GM23338 (cell line): Measurements from ENCODE around the gene TEDC1. TPM values are rescaled to one million over a fixed set of nuclear protein-coding genes. Genes with fewer than 3 reads are reported as not detected.

Source experiments
- ATAC-seq: fragments of 200-7000 bp; cut with Tn5 transposase; 3 replicates; pipeline ENCODE4 v1.9.1; 2020
- DNase-seq: peaks from one replicate; pipeline ENCODE4 v3.0.0-alpha.2; 2015; ENCODE audit warnings: low spot score
- H2AFZ ChIP-seq: fragments of 200-600 bp; sonication (generic); 2 replicates; pipeline ENCODE4 v1.8.0; 2016; ENCODE audit warnings: antibody characterized with exemption, mild to moderate bottlenecking, moderate library complexity
- H3F3A ChIP-seq: fragments of 200-600 bp; sonication (generic); replicated peaks from 2 replicates; pipeline ENCODE4 v1.8.0; 2017; ENCODE audit warnings: antibody characterized with exemption, mixed run types, low read depth
- H3K27ac ChIP-seq: fragments of 200-600 bp; sonication (generic); 2 replicates; pipeline ENCODE4 v1.6.1; 2016; ENCODE audit warnings: low read depth
- H3K27me3 ChIP-seq: fragments of 200-600 bp; sonication (generic); 2 replicates; pipeline ENCODE4 v1.8.0; 2016; ENCODE audit warnings: mild to moderate bottlenecking, mixed run types, moderate library complexity; ENCODE audit not compliant: insufficient read depth
- H3K36me3 ChIP-seq: fragments of 200-600 bp; sonication (generic); 2 replicates; pipeline ENCODE4 v1.8.0; 2016; ENCODE audit warnings: mild to moderate bottlenecking; ENCODE audit not compliant: insufficient read depth
- H3K4me1 ChIP-seq: fragments of 200-600 bp; sonication (generic); 2 replicates; pipeline ENCODE4 v1.8.0; 2016; ENCODE audit warnings: mild to moderate bottlenecking, moderate library complexity; ENCODE audit not compliant: insufficient read depth
- H3K4me2 ChIP-seq: fragments of 200-600 bp; sonication (generic); 2 replicates; pipeline ENCODE4 v1.7.1; 2017; ENCODE audit warnings: mixed run types
- H3K4me3 ChIP-seq: fragments of 200-600 bp; sonication (generic); 2 replicates; pipeline ENCODE4 v1.6.1; 2016; ENCODE audit warnings: mixed run types
- H3K79me2 ChIP-seq: fragments of 200-600 bp; sonication (generic); replicated peaks from 2 replicates; pipeline ENCODE4 v1.8.0; 2017; ENCODE audit warnings: mild to moderate bottlenecking; ENCODE audit not compliant: insufficient read depth
- H3K9me2 ChIP-seq: fragments of 200-600 bp; sonication (generic); 2 replicates; pipeline ENCODE4 v1.8.0; 2017; ENCODE audit not compliant: insufficient read depth
- H4K20me1 ChIP-seq: fragments of 200-600 bp; sonication (generic); replicated peaks from 2 replicates; pipeline ENCODE4 v1.8.0; 2017; ENCODE audit warnings: mild to moderate bottlenecking; ENCODE audit not compliant: insufficient read depth
- H3K27ac Mint-ChIP-seq: 2 replicates; pipeline ENCODE4 v1.8.0; 2020; ENCODE audit warnings: inconsistent platforms, mild to moderate bottlenecking, moderate library complexity, mixed read lengths
- H3K27me3 Mint-ChIP-seq: 3 replicates; pipeline ENCODE4 v1.8.0; 2022; ENCODE audit warnings: low read depth, mild to moderate bottlenecking, moderate library complexity, mixed read lengths, inconsistent platforms; ENCODE audit not compliant: insufficient read depth, poor library complexity
- H3K36me3 Mint-ChIP-seq: 3 replicates; pipeline ENCODE4 v1.8.0; 2021; ENCODE audit warnings: low read depth, mild to moderate bottlenecking, inconsistent platforms, moderate library complexity, mixed read lengths
- H3K4me1 Mint-ChIP-seq: 3 replicates; pipeline ENCODE4 v1.8.0; 2020; ENCODE audit warnings: mild to moderate bottlenecking, inconsistent platforms, mixed read lengths
- H3K4me3 Mint-ChIP-seq: 3 replicates; pipeline ENCODE4 v1.8.0; 2021; ENCODE audit warnings: moderate library complexity, mild to moderate bottlenecking, inconsistent platforms, mixed read lengths
- H3K9me3 Mint-ChIP-seq: 3 replicates; pipeline ENCODE4 v1.8.0; 2020; ENCODE audit warnings: moderate library complexity, mild to moderate bottlenecking, inconsistent platforms, mixed read lengths
- CREB1 ChIP-seq: fragments of 250-450 bp; sonication (Bioruptor Pico); IDR thresholded peaks from 2 replicates; pipeline ENCODE4 v1.5.0; 2020; ENCODE audit warnings: low read depth, mild to moderate bottlenecking, moderate library complexity
- CTCF ChIP-seq, 2 experiments: fragments of 200-600 bp in 1 of 2; sonication (generic) in 1 of 2; conservative IDR thresholded peaks; 2 replicates each; pipeline versions ENCODE4 v1.5.1 to v1.6.1; 2016 to 2017; ENCODE audit warnings: antibody characterized with exemption in 2 of 2, low read depth in 2 of 2, mild to moderate bottlenecking in 2 of 2, moderate library complexity in 1 of 2
- ETS1 ChIP-seq: IDR thresholded peaks from 2 replicates; pipeline ENCODE4 v1.6.1; 2016; ENCODE audit warnings: antibody characterized with exemption
- EZH2 ChIP-seq: fragments of 200-600 bp; sonication (generic); IDR thresholded peaks from one replicate; pipeline ENCODE4 v1.8.0; 2017; ENCODE audit warnings: antibody characterized with exemption, mild to moderate bottlenecking, low read depth; ENCODE audit not compliant: unreplicated experiment
- EZH2phosphoT487 ChIP-seq: fragments of 200-600 bp; sonication (generic); IDR thresholded peaks from one replicate; pipeline ENCODE4 v1.8.1; 2018; ENCODE audit warnings: antibody characterized with exemption; ENCODE audit not compliant: unreplicated experiment
- JUNB ChIP-seq: IDR thresholded peaks from one replicate; pipeline ENCODE4 v1.6.1; 2016; ENCODE audit warnings: antibody characterized with exemption; ENCODE audit not compliant: unreplicated experiment
- NANOG ChIP-seq: IDR thresholded peaks from 2 replicates; pipeline ENCODE4 v1.6.1; 2016; ENCODE audit warnings: antibody characterized with exemption, borderline replicate concordance
- POLR2AphosphoS5 ChIP-seq: IDR thresholded peaks from 2 replicates; pipeline ENCODE4 v1.6.1; 2016; ENCODE audit warnings: antibody characterized with exemption, low read depth
- REST ChIP-seq: IDR thresholded peaks from one replicate; pipeline ENCODE4 v1.6.1; 2018; ENCODE audit warnings: antibody characterized with exemption; ENCODE audit not compliant: unreplicated experiment
- STAT1 ChIP-seq: IDR thresholded peaks from one replicate; pipeline ENCODE4 v1.6.1; 2016; ENCODE audit warnings: antibody characterized with exemption; ENCODE audit not compliant: unreplicated experiment
- ZNF114 ChIP-seq: fragments of 250-450 bp; sonication (Bioruptor Pico); IDR thresholded peaks from 2 replicates; pipeline ENCODE4 v1.5.0; 2020; ENCODE audit warnings: mild to moderate bottlenecking, moderate library complexity
- ZNF331 ChIP-seq: fragments of 250-450 bp; sonication (Bioruptor Pico); IDR thresholded peaks from 2 replicates; pipeline ENCODE4 v1.5.0; 2020; ENCODE audit warnings: low read depth, mild to moderate bottlenecking, moderate library complexity
- polyA plus RNA-seq: library from polyadenylated mRNA; unstranded; fragments of >200 nt; fragmentation: Nextera tagmentation; extraction: Ambion mirVana; gene quantifications from 2 replicates; pipeline ENCODE4 v1.2.1, GENCODE V29; 2016
- total RNA-seq: library from RNA; depleted of rRNA; stranded (reverse); fragments of >200 nt; shearing (Covaris generic); gene quantifications from 2 replicates; pipeline ENCODE4 v1.2.3, GENCODE V29; 2014

TEDC1 gene
- total and polyA plus RNA-seq, 2 experiments from 2014 or later, result 5.9 to 16.3 TPM

GRCh38 chr14:105484997-105485393 lies 6.1 kb upstream of the TEDC1 start (continued):
- TF ChIP-seq CTCF (conservative IDR thresholded peaks at IDR 0.05; ENCODE audit: low read depth in 2 of 2), result no peak
- TF ChIP-seq STAT1, result no peak
- no peak for TF ChIP-seq JUNB
- TF ChIP-seq REST, result no peak
- TF ChIP-seq EZH2, result no peak
- TF ChIP-seq ZNF114 (CRISPR knock-in tag), result no peak
- TF ChIP-seq NANOG, result no peak
- no peak for TF ChIP-seq POLR2AphosphoS5
- TF ChIP-seq ETS1, result no peak

GRCh38 chr14:105485739-105486162 lies 5.3 kb upstream of the TEDC1 start:
- Histone ChIP-seq H3K27me3 (peaks cover 88% of the 10 kb centered on the region), H3K4me2 (peak overlapping the region; percentile 83), H3K79me2 (no peaks in the 10 kb centered on the region), H3K27ac (no peak overlapping the region), H2AFZ (peak overlapping the region; percentile 52; the same call in 1 of the 2 replicates), H3F3A (no peaks in the 10 kb centered on the region), H3K4me3 (peak overlapping the region; percentile 61; the same call in 1 of the 2 replicates), H3K9me2 (no peaks in the 10 kb centered on the region), H4K20me1 (no peaks in the 10 kb centered on the region), H3K4me1 (peaks cover 12% of the 10 kb centered on the region; the same call in 1 of the 2 replicates), H3K36me3 (no peaks in the 10 kb centered on the region)
- no peaks in the 10 kb centered on the region for H3K36me3 Mint-ChIP-seq
- H3K9me3 Mint-ChIP-seq, result peaks cover under 1% of the 10 kb centered on the region; the same call in 1 of the 3 replicates
- H3K4me1 Mint-ChIP-seq, result peaks cover 16% of the 10 kb centered on the region; the same call in 2 of the 3 replicates
- peak overlapping the region; percentile 55; the same call in 2 of the 3 replicates for H3K4me3 Mint-ChIP-seq
- ATAC-seq (peak; percentile 37), DNase-seq (peak; percentile 92)
- peaks cover 64% of the 10 kb centered on the region for H3K27me3 Mint-ChIP-seq
- H3K27ac Mint-ChIP-seq, result no peak overlapping the region
- TF ChIP-seq POLR2AphosphoS5 (no peak), REST (no peak), CTCF (conservative IDR thresholded peaks at IDR 0.05; ENCODE audit: low read depth in 2 of 2) (peak; percentile 67 to 81), ZNF114 (CRISPR knock-in tag) (no peak), STAT1 (no peak), ZNF331 (CRISPR knock-in tag) (no peak), EZH2phosphoT487 (no peak), JUNB (no peak), EZH2 (peak; percentile 55), CREB1 (no peak)
